Pancreas (tissue), 10 donors: ENCODE results near the gene SPTBN4. TPM values are rescaled to one million over a fixed set of nuclear protein-coding genes. Genes with fewer than 3 reads are reported as not detected.
A peak's percentile ranks its signal among the peaks of the same experiment; 100 is the strongest.

Source experiments
- ATAC-seq, 4 donors: fragments of 200-7000 bp; cut with Tn5 transposase; one replicate each; pipeline versions ENCODE4 v1.8.0 to v1.9.1; 2020; ENCODE audit warnings: mild to moderate bottlenecking in 4 of 4, moderate library complexity in 4 of 4
- DNase-seq, 6 donors: peaks; one replicate each; pipeline ENCODE4 v3.0.0-alpha.2; 2020
- FAIRE-seq: peaks from 2 replicates; lab custom pipeline; 2012; peaks lifted over from hg19 to GRCh38; lab: Jason Lieb, UNC
- H3K27ac ChIP-seq, 4 donors: fragments of 200-600 bp; sonication (generic); 1 replicate in 3 of 4; 2 replicates in 1 of 4; pipeline versions ENCODE4 v1.5.0 to v1.8.0; 2020
- H3K27me3 ChIP-seq, 4 donors: fragments of 200-600 bp; one replicate each; pipeline ENCODE4 v1.8.0; 2021
- H3K36me3 ChIP-seq, 3 donors: fragments of 200-600 bp; sonication (generic) in 1 of 3; one replicate each; pipeline versions ENCODE4 v1.5.0 to v1.8.0; 2020 to 2021
- H3K4me1 ChIP-seq, 3 donors: fragments of 200-600 bp; one replicate each; pipeline ENCODE4 v1.8.0; 2021
- H3K4me3 ChIP-seq, 4 donors: fragments of 200-600 bp; sonication (generic) in 2 of 4; one replicate each; pipeline versions ENCODE4 v1.5.0 to v1.8.0; 2020 to 2021
- H3K9me3 ChIP-seq, 4 donors: fragments of 200-600 bp; one replicate each; pipeline ENCODE4 v1.8.0; 2021
- CTCF ChIP-seq, 4 donors: fragments of 200-600 bp; sonication (generic) in 3 of 4; IDR thresholded peaks; one replicate each; pipeline versions ENCODE4 v1.5.0 to v1.8.0; 2021; ENCODE audit warnings: antibody characterized with exemption in 4 of 4
- WGBS, 2 donors: extraction: QIAGEN DNeasy Blood & Tissue Kit; methylation state at CpG; one replicate each; pipeline ENCODE4 v1.1.7; 2013; 5-methylcytosine and 5-hydroxymethylcytosine counted together
- intact Hi-C, 3 donors: fragments of 100-400 bp; cut with DNase I; formaldehyde crosslinking; loops; one replicate each; pipeline versions ENCODE4 v1.11.1 to v1.14.2; 2022
- polyA plus RNA-seq, 2 donors: library from polyadenylated mRNA; stranded (reverse); fragments of 200-250 nt; gene quantifications; one replicate each; pipeline ENCODE4 v1.2.3, GENCODE V29; 2013
- total RNA-seq, 6 donors: library from RNA; stranded (reverse); fragmentation: NEBNext Ultra II Directional in 4 of 6; extraction: Animal tissue kit (Norgen Biotek cat#: 25700) in 4 of 6; gene quantifications; one replicate each; pipeline versions ENCODE4 v1.2.1 to v1.2.4, GENCODE V29; 2021 to 2023
- donor health status: healthy with polysubstance abuse.
- donor health status: DM: no; HTN: no; CAD: no; lungs with moderate emphysema.
- donor health status: DM: no; HTN: no; CAD: no.
- donor health status: control.
- donor health status: control.
- donor health status: Bipolar disorder and iron deficiency.
- donor health status: DM: yes; HTN: yes; CAD: no.
- donor health status: DM: no; HTN: no; CAD: no.
- donor health status: DM: no; HTN: no; CAD: no.
- donor health status: DM: yes; HTN: yes; CAD: no.

Gene SPTBN4
- total and polyA plus RNA-seq, 8 donors = 1.0 to 23.9 (median 1.7) TPM

GRCh38 chr19:40607311-40608239 is 140.8 kb downstream of the SPTBN4 start:
- no peak for FAIRE-seq
- no peaks in the 10 kb centered on the region for H3K27me3 ChIP-seq
- WGBS, 2 donors = 68 to 77% methylated on average over 31 of the region's 31 CpGs

GRCh38 chr19:40608240-40608621 is 141.4 kb downstream of the SPTBN4 start:
- Histone ChIP-seq H3K27ac (no peak overlapping the region), H3K9me3 (no peaks in the 10 kb centered on the region), H3K27me3 (no peaks in the 10 kb centered on the region), H3K4me1 (peaks cover 0 to 17% (median 0%) of the 10 kb centered on the region in 3 donors), H3K36me3 (no peaks in the 10 kb centered on the region), H3K4me3 (no peak overlapping the region)
- WGBS, 2 donors = 89 to 91% methylated on average over 14 of the region's 14 CpGs
- TF ChIP-seq CTCF (IDR thresholded peaks at IDR 0.05) = no peak
- intact Hi-C loops = no loop called here
- DNase-seq = peak in 2 of 6 donors; percentile 43 to 77
- FAIRE-seq = no peak
- no peak for ATAC-seq

More at GRCh38 chr19:40607311-40608239, 140.8 kb downstream of the SPTBN4 start:
- H3K36me3 ChIP-seq = no peaks in the 10 kb centered on the region
- H3K9me3 ChIP-seq = no peaks in the 10 kb centered on the region
- no peak for TF ChIP-seq CTCF (IDR thresholded peaks at IDR 0.05)
- DNase-seq (peak in 3 of 6 donors; percentile 36 to 78 (median 56)), ATAC-seq (no peak)
- H3K4me1 ChIP-seq = peaks cover 0 to 20% (median 0%) of the 10 kb centered on the region in 3 donors
- H3K27ac ChIP-seq = no peak overlapping the region
- no peak overlapping the region for H3K4me3 ChIP-seq
- intact Hi-C loops = no loop called here

GRCh38 chr19:40608957-40609356 is 142.2 kb downstream of the SPTBN4 start:
- intact Hi-C loops = no loop called here
- 57 to 60% methylated on average over 4 of the region's 4 CpGs for WGBS, 2 donors
- Histone ChIP-seq H3K4me3 (peak overlapping the region in 2 of 4 donors; percentile 49 to 58), H3K4me1 (peaks cover 0 to 15% (median 0%) of the 10 kb centered on the region in 3 donors), H3K36me3 (no peaks in the 10 kb centered on the region), H3K27me3 (no peaks in the 10 kb centered on the region), H3K27ac (no peak overlapping the region), H3K9me3 (no peaks in the 10 kb centered on the region)
- no peak for FAIRE-seq
- DNase-seq = no peak
- no peak for ATAC-seq
- TF ChIP-seq CTCF (IDR thresholded peaks at IDR 0.05) = no peak

GRCh38 chr19:40609561-40610395 is 143.0 kb downstream of the SPTBN4 start:
- H3K36me3 ChIP-seq = no peaks in the 10 kb centered on the region
- peak overlapping the region; percentile 39 to 75 (median 62) for H3K27ac ChIP-seq
- intact Hi-C loops = no loop called here
- H3K4me1 ChIP-seq = peaks cover 0 to 9% (median 0%) of the 10 kb centered on the region in 3 donors
- 4 to 7% methylated on average over 28 to 50 of the region's 50 CpGs for WGBS, 2 donors
- peak; percentile 74 to 81 (median 78) for ATAC-seq
- no peaks in the 10 kb centered on the region for H3K9me3 ChIP-seq
- FAIRE-seq = no peak
- no peak for TF ChIP-seq CTCF (IDR thresholded peaks at IDR 0.05)
- DNase-seq = peak; percentile 95 to 97 (median 96)
- peak overlapping the region; percentile 32 to 58 (median 42) for H3K4me3 ChIP-seq
- no peaks in the 10 kb centered on the region for H3K27me3 ChIP-seq
